ENCODE data around the gene GYPC.
"Not testable (repeated sequence)": the region's sequence is repeated elsewhere in the genome, so short reads cannot be mapped to it uniquely, and the experiment has no call there.

Gene GYPC

GRCh38 chr2:126635736-126636135 lies 20.2 kb upstream of the GYPC start:
- no peak overlapping the region for H3K4me3 ChIP-seq (IDR thresholded peaks at IDR 0.05; ENCODE audit: insufficient read depth, low read depth, low read length)
- H3K4me1 ChIP-seq (ENCODE audit: low read depth, poor library complexity, severe bottlenecking), result no peaks in the 10 kb centered on the region
- no peak overlapping the region for H3K27ac ChIP-seq
- H3K4me2 ChIP-seq, result no peak overlapping the region
- H3K79me2 ChIP-seq (ENCODE audit: insufficient read depth, low read depth), result no peaks in the 10 kb centered on the region
- H4K20me1 ChIP-seq (ENCODE audit: insufficient read depth), result no peaks in the 10 kb centered on the region
- TF ChIP-seq, protein P1, sequence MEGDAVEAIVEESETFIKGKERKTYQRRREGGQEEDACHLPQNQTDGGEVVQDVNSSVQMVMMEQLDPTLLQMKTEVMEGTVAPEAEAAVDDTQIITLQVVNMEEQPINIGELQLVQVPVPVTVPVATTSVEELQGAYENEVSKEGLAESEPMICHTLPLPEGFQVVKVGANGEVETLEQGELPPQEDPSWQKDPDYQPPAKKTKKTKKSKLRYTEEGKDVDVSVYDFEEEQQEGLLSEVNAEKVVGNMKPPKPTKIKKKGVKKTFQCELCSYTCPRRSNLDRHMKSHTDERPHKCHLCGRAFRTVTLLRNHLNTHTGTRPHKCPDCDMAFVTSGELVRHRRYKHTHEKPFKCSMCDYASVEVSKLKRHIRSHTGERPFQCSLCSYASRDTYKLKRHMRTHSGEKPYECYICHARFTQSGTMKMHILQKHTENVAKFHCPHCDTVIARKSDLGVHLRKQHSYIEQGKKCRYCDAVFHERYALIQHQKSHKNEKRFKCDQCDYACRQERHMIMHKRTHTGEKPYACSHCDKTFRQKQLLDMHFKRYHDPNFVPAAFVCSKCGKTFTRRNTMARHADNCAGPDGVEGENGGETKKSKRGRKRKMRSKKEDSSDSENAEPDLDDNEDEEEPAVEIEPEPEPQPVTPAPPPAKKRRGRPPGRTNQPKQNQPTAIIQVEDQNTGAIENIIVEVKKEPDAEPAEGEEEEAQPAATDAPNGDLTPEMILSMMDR (conservative IDR thresholded peaks at IDR 0.05; ENCODE audit: low read depth, low read length), result no peak
- H3K36me3 ChIP-seq (ENCODE audit: insufficient read depth), result no peaks in the 10 kb centered on the region
- H3K27me3 ChIP-seq (ENCODE audit: insufficient read depth, low read depth), result no peaks in the 10 kb centered on the region
- H3K9ac ChIP-seq, result no peak overlapping the region
- H2AFZ ChIP-seq (ENCODE audit: low read depth), result no peak overlapping the region

- Histone ChIP-seq H3K27ac (no peak overlapping the region), H3K79me2 (ENCODE audit: insufficient read depth, low read depth) (no peaks in the 10 kb centered on the region), H3K4me1 (ENCODE audit: low read depth, poor library complexity, severe bottlenecking) (no peaks in the 10 kb centered on the region), H3K4me3 (IDR thresholded peaks at IDR 0.05; ENCODE audit: insufficient read depth, low read depth, low read length) (no peak overlapping the region), H3K9ac (no peak overlapping the region), H3K36me3 (ENCODE audit: insufficient read depth) (no peaks in the 10 kb centered on the region), H4K20me1 (ENCODE audit: insufficient read depth) (no peaks in the 10 kb centered on the region), H2AFZ (ENCODE audit: low read depth) (no peak overlapping the region), H3K27me3 (ENCODE audit: insufficient read depth, low read depth) (no peaks in the 10 kb centered on the region), H3K4me2 (no peak overlapping the region)
- TF ChIP-seq, protein P1 (conservative IDR thresholded peaks at IDR 0.05; ENCODE audit: low read depth, low read length), result no peak
These were observed 18.6 kb upstream of the GYPC start for GRCh38 chr2:126637386-126637785.

DNA sequence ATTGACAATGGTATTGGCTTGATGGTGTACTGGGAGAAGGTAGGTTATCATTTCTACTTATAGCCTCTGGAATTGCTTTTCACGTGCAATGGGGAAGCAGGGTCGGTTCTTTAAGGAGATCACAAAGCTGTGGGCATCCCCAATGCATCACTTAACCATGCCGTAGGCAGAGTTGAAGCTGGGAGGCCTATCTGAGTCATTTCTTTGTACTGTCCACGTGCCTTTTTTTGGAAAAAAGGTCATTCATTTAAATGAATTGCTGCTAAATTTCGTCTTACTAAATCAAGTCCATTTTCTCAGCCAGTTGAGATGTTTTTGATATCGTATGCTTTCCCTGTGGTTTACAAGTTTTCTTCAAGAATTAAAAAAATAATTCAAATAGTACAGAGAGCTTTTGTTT lies 17.2 kb upstream of the GYPC start:
- TF ChIP-seq, protein P1 (conservative IDR thresholded peaks at IDR 0.05; ENCODE audit: low read depth, low read length), result no peak
- Histone ChIP-seq H3K79me2 (ENCODE audit: insufficient read depth, low read depth) (no peaks in the 10 kb centered on the region), H3K27ac (no peak overlapping the region), H3K4me1 (ENCODE audit: low read depth, poor library complexity, severe bottlenecking) (no peaks in the 10 kb centered on the region), H2AFZ (ENCODE audit: low read depth) (no peak overlapping the region), H3K36me3 (ENCODE audit: insufficient read depth) (no peaks in the 10 kb centered on the region), H3K4me2 (no peak overlapping the region), H4K20me1 (ENCODE audit: insufficient read depth) (no peaks in the 10 kb centered on the region), H3K27me3 (ENCODE audit: insufficient read depth, low read depth) (no peaks in the 10 kb centered on the region), H3K9ac (no peak overlapping the region), H3K4me3 (IDR thresholded peaks at IDR 0.05; ENCODE audit: insufficient read depth, low read depth, low read length) (no peak overlapping the region)

DNA sequence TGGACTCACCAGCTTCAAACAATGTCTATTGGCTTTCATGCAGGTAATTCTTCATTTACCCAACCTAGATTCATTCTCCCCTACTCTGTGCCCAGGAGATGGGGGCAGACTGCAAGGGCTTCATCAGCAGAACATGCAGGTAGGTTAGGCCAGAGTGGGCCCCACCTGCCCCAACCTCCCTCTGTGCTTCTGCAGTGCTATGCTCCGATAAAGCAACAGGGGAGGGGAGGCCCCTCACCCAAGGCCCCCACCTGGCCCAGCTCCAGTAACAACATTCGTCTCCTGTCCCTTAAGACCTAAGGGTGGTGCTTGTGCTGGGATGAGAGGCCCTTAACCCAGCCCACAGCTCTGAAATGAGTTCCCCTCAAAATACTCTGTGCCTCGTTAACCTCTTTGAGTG lies 16.7 kb upstream of the GYPC start:
- no peaks in the 10 kb centered on the region for H3K4me1 ChIP-seq (ENCODE audit: low read depth, poor library complexity, severe bottlenecking)
- H3K27me3 ChIP-seq (ENCODE audit: insufficient read depth, low read depth), result no peaks in the 10 kb centered on the region
- H2AFZ ChIP-seq (ENCODE audit: low read depth), result no peak overlapping the region

DNA sequence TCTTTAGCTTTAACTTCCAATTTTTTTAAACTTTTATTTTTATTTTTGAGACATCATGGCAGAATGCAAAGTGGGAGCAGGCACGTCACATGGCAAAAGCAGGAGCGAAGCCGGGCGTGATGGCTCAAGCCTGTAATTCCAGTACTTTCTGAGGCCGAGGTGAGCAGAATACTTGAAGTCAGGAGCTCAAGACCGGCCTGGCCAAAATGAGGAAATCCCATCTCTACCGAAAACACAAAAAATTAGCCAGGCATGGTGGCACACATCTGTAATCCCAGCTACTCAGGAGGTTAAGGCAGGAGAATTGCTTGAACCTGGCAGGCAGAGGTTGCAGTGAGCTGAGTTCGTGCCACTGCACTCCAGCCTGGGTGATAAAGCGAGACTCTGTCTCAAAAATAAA lies 14.7 kb upstream of the GYPC start:
- H2AFZ ChIP-seq (ENCODE audit: low read depth); H3K36me3 ChIP-seq (ENCODE audit: insufficient read depth); H3K27ac ChIP-seq; H3K27me3 ChIP-seq (ENCODE audit: insufficient read depth, low read depth); H3K4me3 ChIP-seq (IDR thresholded peaks at IDR 0.05; ENCODE audit: insufficient read depth, low read depth, low read length); H3K4me2 ChIP-seq; H3K4me1 ChIP-seq (ENCODE audit: low read depth, poor library complexity, severe bottlenecking); H3K9ac ChIP-seq; H4K20me1 ChIP-seq (ENCODE audit: insufficient read depth); H3K79me2 ChIP-seq (ENCODE audit: insufficient read depth, low read depth): not testable (repeated sequence)

More for the DNA sequence above, 16.7 kb upstream of the GYPC start:
- TF ChIP-seq, protein P1 (conservative IDR thresholded peaks at IDR 0.05; ENCODE audit: low read depth, low read length), result no peak
- no peaks in the 10 kb centered on the region for H3K79me2 ChIP-seq (ENCODE audit: insufficient read depth, low read depth)
- H3K4me2 ChIP-seq, result no peak overlapping the region
- no peaks in the 10 kb centered on the region for H4K20me1 ChIP-seq (ENCODE audit: insufficient read depth)
- H3K27ac ChIP-seq, result no peak overlapping the region
- no peak overlapping the region for H3K9ac ChIP-seq
- no peaks in the 10 kb centered on the region for H3K36me3 ChIP-seq (ENCODE audit: insufficient read depth)
- no peak overlapping the region for H3K4me3 ChIP-seq (IDR thresholded peaks at IDR 0.05; ENCODE audit: insufficient read depth, low read depth, low read length)
